ENCODE results near the gene ZFP2. TPM values are rescaled to one million over a fixed set of nuclear protein-coding genes. Genes with fewer than 3 reads are reported as not detected.
"Not testable (repeated sequence)": the region's sequence is repeated elsewhere in the genome, so short reads cannot be mapped to it uniquely, and the experiment has no call there.

ZFP2 gene
- 1 to 10 TPM; 6.4 to 8.3 (median 7.9) TPM for polyA plus RNA-seq (ENCODE audit: insufficient read length in 3 of 3)
- long read RNA-seq, donor 1, partial matches to known transcripts: 0 of 1 reads
- long read RNA-seq, donor 1, other reads (novel, unspliced or antisense): 0 of 1 reads
- long read RNA-seq, donor 2: 0 reads
- long read RNA-seq, donor 3, partial matches to known transcripts: 0 of 1 reads
- long read RNA-seq, donor 3, other reads (novel, unspliced or antisense): 0 of 1 reads
- long read RNA-seq, donor 4, partial matches to known transcripts: 0 of 2 reads
- long read RNA-seq, donor 4, other reads (novel, unspliced or antisense): 0 of 2 reads
- long read RNA-seq, donor 5: 0 reads
- long read RNA-seq, donor 6, partial matches to known transcripts: 0 of 2 reads
- long read RNA-seq, donor 6, other reads (novel, unspliced or antisense): 0 of 2 reads
- long read RNA-seq, donor 7: 0 reads
- long read RNA-seq, donor 8: 0 reads
- long read RNA-seq, donor 9, partial matches to known transcripts: 0 of 1 reads
- long read RNA-seq, donor 9, other reads (novel, unspliced or antisense): 0 of 1 reads
- long read RNA-seq, donor 10, partial matches to known transcripts: 0 of 1 reads
- long read RNA-seq, donor 10, other reads (novel, unspliced or antisense): 0 of 1 reads
- long read RNA-seq, donor 11: 0 reads
- long read RNA-seq, donor 12: 0 reads
- long read RNA-seq, donor 13: 0 reads
- long read RNA-seq, donor 14, partial matches to known transcripts: 0 of 4 reads
- long read RNA-seq, donor 14, other reads (novel, unspliced or antisense): 0 of 4 reads
- long read RNA-seq, donor 15: 0 reads
- long read RNA-seq, donor 16, partial matches to known transcripts: 0 of 4 reads
- long read RNA-seq, donor 16, other reads (novel, unspliced or antisense): 0 of 4 reads

GRCh38 chr5:178895615-178896571 lies at the start of gene ZFP2:
ZFP2 (plus strand) TSS chr5:178895913; CDS start chr5:178931314, 35,401 bp downstream.
- DNase-seq (ENCODE audit: extremely low read depth in 1 of 11, low read depth in 9 of 11, low spot score in 4 of 11): peak; percentile 26 to 67 (median 52)

GRCh38 chr5:178849316-178849715 lies 46.4 kb upstream of the ZFP2 start:
- no peak for DNase-seq (ENCODE audit: extremely low read depth in 1 of 11, low read depth in 9 of 11, low spot score in 4 of 11)

- DNase-seq (ENCODE audit: extremely low read depth in 1 of 11, low read depth in 9 of 11, low spot score in 4 of 11): no peak
Observed at GRCh38 chr5:178851951-178852350, 43.8 kb upstream of the ZFP2 start.

- DNase-seq (ENCODE audit: extremely low read depth in 1 of 11, low read depth in 9 of 11, low spot score in 4 of 11): no peak
Observed at GRCh38 chr5:178854284-178854683, 41.4 kb upstream of the ZFP2 start.

GRCh38 chr5:178859625-178860521 lies 35.8 kb upstream of the ZFP2 start, which contains the start of gene ZNF354B:
ZNF354B (plus strand) TSS chr5:178859953; CDS start chr5:178861048, 1,095 bp downstream.
- DNase-seq (ENCODE audit: extremely low read depth in 1 of 11, low read depth in 9 of 11, low spot score in 4 of 11): peak; percentile 76 to 92 (median 85)

- DNase-seq (ENCODE audit: extremely low read depth in 1 of 11, low read depth in 9 of 11, low spot score in 4 of 11): not testable (repeated sequence)
Observed at GRCh38 chr5:178860615-178861014, 35.1 kb upstream of the ZFP2 start.

GRCh38 chr5:178861627-178862026 lies 34.1 kb upstream of the ZFP2 start:
- DNase-seq (ENCODE audit: extremely low read depth in 1 of 11, low read depth in 9 of 11, low spot score in 4 of 11): no peak

- no peak for DNase-seq (ENCODE audit: extremely low read depth in 1 of 11, low read depth in 9 of 11, low spot score in 4 of 11)
Observed at GRCh38 chr5:178866946-178867345, 28.8 kb upstream of the ZFP2 start.

- no peak for DNase-seq (ENCODE audit: extremely low read depth in 1 of 11, low read depth in 9 of 11, low spot score in 4 of 11)
Observed at GRCh38 chr5:178869577-178869976, 26.1 kb upstream of the ZFP2 start.

- DNase-seq (ENCODE audit: extremely low read depth in 1 of 11, low read depth in 9 of 11, low spot score in 4 of 11): no peak
Observed at GRCh38 chr5:178870411-178870810, 25.3 kb upstream of the ZFP2 start.

GRCh38 chr5:178872302-178872701 lies 23.4 kb upstream of the ZFP2 start:
- no peak for DNase-seq (ENCODE audit: extremely low read depth in 1 of 11, low read depth in 9 of 11, low spot score in 4 of 11)

GRCh38 chr5:178883115-178883694 lies 12.5 kb upstream of the ZFP2 start:
- not testable (repeated sequence) for DNase-seq (ENCODE audit: extremely low read depth in 1 of 11, low read depth in 9 of 11, low spot score in 4 of 11)

GRCh38 chr5:178883815-178884430 lies 11.8 kb upstream of the ZFP2 start:
- DNase-seq (ENCODE audit: extremely low read depth in 1 of 11, low read depth in 9 of 11, low spot score in 4 of 11): no peak

- no peak for DNase-seq (ENCODE audit: extremely low read depth in 1 of 11, low read depth in 9 of 11, low spot score in 4 of 11)
Observed at GRCh38 chr5:178899289-178899688, 3.6 kb downstream of the ZFP2 start.

GRCh38 chr5:178902849-178903248 lies 7.1 kb downstream of the ZFP2 start:
- no peak for DNase-seq (ENCODE audit: extremely low read depth in 1 of 11, low read depth in 9 of 11, low spot score in 4 of 11)

GRCh38 chr5:178931846-178932760 lies 36.4 kb downstream of the ZFP2 start:
- DNase-seq (ENCODE audit: extremely low read depth in 1 of 11, low read depth in 9 of 11, low spot score in 4 of 11): no peak
